Measurements from ENCODE around the gene TRIM45.

The TRIM45 gene

GRCh38 chr1:117146575-117147340 is 25.2 kb upstream of the TRIM45 start:
- Histone ChIP-seq H3K9ac (ENCODE audit: low read length) (no peak overlapping the region), H3K4me1 (ENCODE audit: control insufficient read depth, insufficient read depth, low read length) (peaks cover 11% of the 10 kb centered on the region), H3K36me3 (ENCODE audit: control insufficient read depth, insufficient read depth, low read length) (no peaks in the 10 kb centered on the region), H3K4me3 (ENCODE audit: low read length) (no peak overlapping the region), H3K27me3 (ENCODE audit: control insufficient read depth, insufficient read depth, low read length) (no peaks in the 10 kb centered on the region), H3K9me3 (ENCODE audit: control insufficient read depth, low read length) (no peaks in the 10 kb centered on the region)

DNA sequence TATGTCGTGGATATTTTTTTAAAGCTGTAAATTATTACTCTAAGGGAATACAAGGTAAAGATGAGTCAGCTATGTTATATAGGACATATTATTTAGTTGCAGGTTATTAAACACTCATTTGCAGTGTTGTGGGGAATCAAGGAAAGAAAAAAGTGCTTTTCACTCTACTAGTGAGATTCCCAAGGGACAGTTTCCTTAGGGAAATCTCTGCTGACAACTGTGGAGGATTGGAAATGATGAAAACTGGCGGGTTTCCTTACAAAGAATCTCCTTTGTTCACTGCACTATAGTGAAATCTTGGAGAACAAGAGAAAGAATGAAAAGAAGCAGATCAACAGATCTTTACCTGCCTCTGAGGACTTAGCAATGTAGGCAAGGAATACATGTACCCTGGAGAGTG is 24.5 kb upstream of the TRIM45 start:
- H3K27me3 ChIP-seq (ENCODE audit: control insufficient read depth, insufficient read depth, low read length) = no peaks in the 10 kb centered on the region
- no peak overlapping the region for H3K9ac ChIP-seq (ENCODE audit: low read length)
- H3K36me3 ChIP-seq (ENCODE audit: control insufficient read depth, insufficient read depth, low read length) = no peaks in the 10 kb centered on the region
- H3K9me3 ChIP-seq (ENCODE audit: control insufficient read depth, low read length) = no peaks in the 10 kb centered on the region
- no peak overlapping the region for H3K4me3 ChIP-seq (ENCODE audit: low read length)
- H3K4me1 ChIP-seq (ENCODE audit: control insufficient read depth, insufficient read depth, low read length) = peaks cover 11% of the 10 kb centered on the region

DNA sequence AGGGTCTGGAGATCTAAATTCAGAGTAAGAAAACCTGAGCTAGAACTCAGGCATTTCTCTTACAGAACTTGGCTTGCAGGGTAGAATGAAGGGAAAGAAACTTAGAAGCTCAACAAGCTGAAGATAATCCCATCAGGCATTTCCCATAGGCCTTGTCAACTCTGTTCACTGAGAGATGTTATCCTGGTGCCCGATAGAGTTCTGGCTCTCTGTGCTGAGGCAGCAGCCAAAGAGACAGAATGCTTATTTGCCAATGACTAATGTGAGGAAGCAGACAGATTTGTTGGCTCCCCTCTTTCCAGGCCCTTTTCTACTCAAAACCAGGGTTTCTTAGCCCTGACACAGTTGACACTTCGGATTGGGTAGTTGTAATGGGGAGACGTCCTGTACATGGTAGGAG is 22.3 kb upstream of the TRIM45 start:
- no peak overlapping the region for H3K4me3 ChIP-seq (ENCODE audit: low read length)
- no peaks in the 10 kb centered on the region for H3K27me3 ChIP-seq (ENCODE audit: control insufficient read depth, insufficient read depth, low read length)
- peaks cover 11% of the 10 kb centered on the region for H3K4me1 ChIP-seq (ENCODE audit: control insufficient read depth, insufficient read depth, low read length)
- H3K36me3 ChIP-seq (ENCODE audit: control insufficient read depth, insufficient read depth, low read length) = no peaks in the 10 kb centered on the region
- H3K9ac ChIP-seq (ENCODE audit: low read length) = no peak overlapping the region
- H3K9me3 ChIP-seq (ENCODE audit: control insufficient read depth, low read length) = no peaks in the 10 kb centered on the region

DNA sequence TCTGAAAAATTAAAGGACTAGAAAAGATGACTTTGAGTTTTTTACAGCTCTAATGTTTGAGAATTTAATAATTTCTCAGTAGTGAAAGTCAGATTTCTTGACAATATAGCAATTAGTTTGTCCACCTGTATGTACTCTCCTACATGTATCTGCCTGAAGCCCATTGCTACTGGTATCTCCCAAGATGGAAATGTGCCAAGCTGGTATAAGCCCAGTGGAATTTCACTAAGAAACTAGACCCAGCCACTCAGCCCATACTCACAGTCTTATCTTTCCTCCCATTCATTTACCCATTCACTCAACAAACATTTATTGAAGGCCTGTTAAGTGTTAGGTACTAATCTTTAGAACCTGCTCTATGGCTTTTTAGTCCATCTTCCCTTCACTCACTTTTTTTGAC is 21.6 kb upstream of the TRIM45 start:
- H3K4me3 ChIP-seq (ENCODE audit: low read length) = no peak overlapping the region
- no peak overlapping the region for H3K9ac ChIP-seq (ENCODE audit: low read length)
- peaks cover 11% of the 10 kb centered on the region for H3K4me1 ChIP-seq (ENCODE audit: control insufficient read depth, insufficient read depth, low read length)

DNA sequence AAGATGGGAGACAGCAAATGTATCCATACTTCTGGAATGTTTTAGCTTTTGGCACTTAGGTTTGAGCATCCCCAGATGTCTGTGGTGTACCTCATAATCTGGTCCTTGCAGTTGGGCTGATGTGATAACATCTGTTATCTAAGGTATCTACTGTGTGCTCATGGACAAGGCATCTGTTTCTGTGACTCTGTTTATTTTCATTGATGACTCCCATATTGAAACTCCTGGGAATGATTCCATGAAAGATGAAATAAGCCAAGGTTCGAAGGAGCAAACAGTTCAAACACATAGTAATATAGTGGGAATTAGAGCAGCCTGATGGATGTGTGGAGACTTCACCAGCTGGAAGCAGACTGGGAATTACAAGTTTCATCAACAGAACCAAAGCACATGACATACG is 20.7 kb upstream of the TRIM45 start:
- Histone ChIP-seq H3K4me1 (ENCODE audit: control insufficient read depth, insufficient read depth, low read length) (peaks cover 7% of the 10 kb centered on the region), H3K4me3 (ENCODE audit: low read length) (no peak overlapping the region), H3K9ac (ENCODE audit: low read length) (no peak overlapping the region), H3K27me3 (ENCODE audit: control insufficient read depth, insufficient read depth, low read length) (no peaks in the 10 kb centered on the region), H3K36me3 (ENCODE audit: control insufficient read depth, insufficient read depth, low read length) (no peaks in the 10 kb centered on the region), H3K9me3 (ENCODE audit: control insufficient read depth, low read length) (no peaks in the 10 kb centered on the region)

More for the DNA sequence above, 21.6 kb upstream of the TRIM45 start:
- no peaks in the 10 kb centered on the region for H3K36me3 ChIP-seq (ENCODE audit: control insufficient read depth, insufficient read depth, low read length)
- no peaks in the 10 kb centered on the region for H3K27me3 ChIP-seq (ENCODE audit: control insufficient read depth, insufficient read depth, low read length)
- no peaks in the 10 kb centered on the region for H3K9me3 ChIP-seq (ENCODE audit: control insufficient read depth, low read length)

DNA sequence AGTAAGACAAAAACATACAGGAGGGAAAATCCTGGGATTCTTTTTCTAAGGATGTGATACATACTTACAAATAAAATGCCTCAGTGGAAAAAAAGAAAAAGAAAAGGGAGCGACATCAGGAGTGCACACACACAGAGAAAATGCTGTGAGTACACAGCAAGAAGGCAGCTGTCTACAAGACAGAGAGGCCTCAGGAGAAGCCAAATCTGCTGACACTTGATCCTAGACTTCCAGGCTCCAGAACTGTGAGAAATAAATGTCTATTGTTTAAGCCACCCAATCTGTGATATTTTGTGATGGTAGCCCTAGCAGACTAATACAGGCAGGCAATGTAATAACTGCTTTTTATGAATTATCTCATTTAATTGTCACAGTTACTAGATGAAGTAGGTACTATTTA is 17.0 kb upstream of the TRIM45 start:
- H3K9me3 ChIP-seq (ENCODE audit: control insufficient read depth, low read length) = no peaks in the 10 kb centered on the region
- H3K9ac ChIP-seq (ENCODE audit: low read length) = no peak overlapping the region
- H3K4me3 ChIP-seq (ENCODE audit: low read length) = no peak overlapping the region
- H3K36me3 ChIP-seq (ENCODE audit: control insufficient read depth, insufficient read depth, low read length) = no peaks in the 10 kb centered on the region
- H3K4me1 ChIP-seq (ENCODE audit: control insufficient read depth, insufficient read depth, low read length) = peaks cover 6% of the 10 kb centered on the region
- no peaks in the 10 kb centered on the region for H3K27me3 ChIP-seq (ENCODE audit: control insufficient read depth, insufficient read depth, low read length)

GRCh38 chr1:117138106-117138505 is 16.6 kb upstream of the TRIM45 start:
- Histone ChIP-seq H3K36me3 (ENCODE audit: control insufficient read depth, insufficient read depth, low read length) (no peaks in the 10 kb centered on the region), H3K4me3 (ENCODE audit: low read length) (no peak overlapping the region), H3K9me3 (ENCODE audit: control insufficient read depth, low read length) (no peaks in the 10 kb centered on the region), H3K27me3 (ENCODE audit: control insufficient read depth, insufficient read depth, low read length) (no peaks in the 10 kb centered on the region), H3K9ac (ENCODE audit: low read length) (no peak overlapping the region), H3K4me1 (ENCODE audit: control insufficient read depth, insufficient read depth, low read length) (peaks cover 2% of the 10 kb centered on the region)

DNA sequence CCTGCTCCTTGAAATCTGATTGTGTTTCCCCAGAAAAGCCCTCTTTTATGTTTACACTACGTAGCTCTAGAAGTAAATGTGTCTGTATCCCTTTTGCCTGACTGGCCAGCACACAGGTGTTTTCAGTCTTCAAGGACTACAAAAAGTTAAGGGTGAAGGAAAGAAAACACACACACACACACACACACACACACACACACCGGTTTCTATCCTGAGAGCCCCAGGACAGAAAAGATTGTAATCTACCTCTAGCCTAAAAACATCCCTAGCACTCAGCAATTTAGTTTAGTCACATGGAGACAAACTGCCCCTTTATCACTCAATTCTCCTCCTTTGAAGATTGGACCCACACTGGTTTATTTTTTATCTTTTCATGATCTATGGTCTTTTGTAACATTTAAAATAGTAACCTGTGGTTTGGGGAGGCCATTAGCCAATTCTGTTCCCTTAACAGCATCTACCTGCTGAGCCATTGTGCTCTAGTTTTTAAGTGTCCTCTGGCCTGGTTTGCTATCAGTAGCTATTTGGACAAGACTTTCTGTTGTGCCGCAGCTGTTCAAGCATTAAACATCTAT is 15.8 kb upstream of the TRIM45 start:
- no peaks in the 10 kb centered on the region for H3K27me3 ChIP-seq (ENCODE audit: control insufficient read depth, insufficient read depth, low read length)
- H3K9ac ChIP-seq (ENCODE audit: low read length) = no peak overlapping the region
- no peaks in the 10 kb centered on the region for H3K36me3 ChIP-seq (ENCODE audit: control insufficient read depth, insufficient read depth, low read length)
- no peaks in the 10 kb centered on the region for H3K4me1 ChIP-seq (ENCODE audit: control insufficient read depth, insufficient read depth, low read length)
- no peak overlapping the region for H3K4me3 ChIP-seq (ENCODE audit: low read length)
- no peaks in the 10 kb centered on the region for H3K9me3 ChIP-seq (ENCODE audit: control insufficient read depth, low read length)

GRCh38 chr1:117136749-117137148 is 15.2 kb upstream of the TRIM45 start:
- Histone ChIP-seq H3K36me3 (ENCODE audit: control insufficient read depth, insufficient read depth, low read length) (no peaks in the 10 kb centered on the region), H3K9ac (ENCODE audit: low read length) (no peak overlapping the region), H3K4me1 (ENCODE audit: control insufficient read depth, insufficient read depth, low read length) (no peaks in the 10 kb centered on the region), H3K9me3 (ENCODE audit: control insufficient read depth, low read length) (no peaks in the 10 kb centered on the region), H3K4me3 (ENCODE audit: low read length) (no peak overlapping the region), H3K27me3 (ENCODE audit: control insufficient read depth, insufficient read depth, low read length) (no peaks in the 10 kb centered on the region)

- Histone ChIP-seq H3K36me3 (ENCODE audit: control insufficient read depth, insufficient read depth, low read length) (no peaks in the 10 kb centered on the region), H3K9ac (ENCODE audit: low read length) (no peak overlapping the region), H3K9me3 (ENCODE audit: control insufficient read depth, low read length) (no peaks in the 10 kb centered on the region), H3K4me1 (ENCODE audit: control insufficient read depth, insufficient read depth, low read length) (no peaks in the 10 kb centered on the region), H3K27me3 (ENCODE audit: control insufficient read depth, insufficient read depth, low read length) (no peaks in the 10 kb centered on the region), H3K4me3 (ENCODE audit: low read length) (no peak overlapping the region)
Measured at GRCh38 chr1:117135329-117135728, 13.8 kb upstream of the TRIM45 start.

GRCh38 chr1:117130526-117130925 is 9.0 kb upstream of the TRIM45 start:
- Histone ChIP-seq H3K4me1 (ENCODE audit: control insufficient read depth, insufficient read depth, low read length) (no peaks in the 10 kb centered on the region), H3K27me3 (ENCODE audit: control insufficient read depth, insufficient read depth, low read length) (no peaks in the 10 kb centered on the region), H3K36me3 (ENCODE audit: control insufficient read depth, insufficient read depth, low read length) (no peaks in the 10 kb centered on the region), H3K9ac (ENCODE audit: low read length) (no peak overlapping the region), H3K9me3 (ENCODE audit: control insufficient read depth, low read length) (no peaks in the 10 kb centered on the region), H3K4me3 (ENCODE audit: low read length) (no peak overlapping the region)

DNA sequence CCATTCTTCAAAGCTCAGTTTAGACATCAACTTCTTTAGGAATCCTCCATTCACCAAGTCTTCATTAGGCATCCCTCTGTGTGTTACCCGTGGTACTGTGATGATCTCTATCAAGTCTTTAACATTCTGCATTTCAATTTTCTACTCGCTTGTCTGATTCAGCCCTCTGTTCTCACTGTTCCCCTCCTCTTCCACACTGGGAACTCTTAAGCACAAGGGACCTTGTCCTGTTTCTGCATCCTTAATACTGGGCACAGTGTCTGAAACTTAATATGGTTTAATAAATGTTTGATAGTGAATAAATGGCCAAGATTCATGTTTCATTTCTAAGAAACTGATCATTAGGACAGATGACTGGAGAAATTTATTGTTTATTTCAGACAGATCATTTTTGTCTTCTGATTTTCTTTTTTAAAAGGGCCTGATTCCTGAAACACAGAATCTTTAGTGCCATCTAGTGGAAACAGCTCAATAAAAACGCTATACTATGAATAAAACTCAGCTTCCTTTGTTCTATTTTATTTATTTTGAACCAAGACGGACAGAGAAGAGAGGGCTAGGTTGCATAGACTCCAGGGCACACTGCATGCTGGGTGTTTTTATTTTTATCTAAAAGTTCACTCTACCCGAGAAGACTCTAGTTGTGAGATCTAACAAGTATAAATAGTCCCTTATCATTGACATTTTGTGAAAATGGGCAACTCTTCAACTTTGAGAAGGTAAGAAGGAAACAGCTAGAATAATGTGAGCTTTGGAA is 7.0 kb upstream of the TRIM45 start:
- H3K27me3 ChIP-seq (ENCODE audit: control insufficient read depth, insufficient read depth, low read length) = no peaks in the 10 kb centered on the region
- no peak overlapping the region for H3K9ac ChIP-seq (ENCODE audit: low read length)
- no peaks in the 10 kb centered on the region for H3K36me3 ChIP-seq (ENCODE audit: control insufficient read depth, insufficient read depth, low read length)
- no peak overlapping the region for H3K4me3 ChIP-seq (ENCODE audit: low read length)
- no peaks in the 10 kb centered on the region for H3K9me3 ChIP-seq (ENCODE audit: control insufficient read depth, low read length)
- no peaks in the 10 kb centered on the region for H3K4me1 ChIP-seq (ENCODE audit: control insufficient read depth, insufficient read depth, low read length)
